ENCODE measurements around the gene TNRC6B.
"Not testable (repeated sequence)": the region's sequence is repeated elsewhere in the genome, so short reads cannot be mapped to it uniquely, and the experiment has no call there.

Gene TNRC6B

GRCh38 chr22:40289991-40290459 lies 112.3 kb downstream of the TNRC6B start:
- peak; percentile 48 for DNase-seq (ENCODE audit: low read depth)

- no peak for DNase-seq (ENCODE audit: low read depth)
Observed at GRCh38 chr22:40290516-40290915, 112.8 kb downstream of the TNRC6B start.

- DNase-seq (ENCODE audit: low read depth), result no peak
Observed at GRCh38 chr22:40294696-40295095, 117.0 kb downstream of the TNRC6B start.

- no peak for DNase-seq (ENCODE audit: low read depth)
Observed at GRCh38 chr22:40300316-40300715, 122.6 kb downstream of the TNRC6B start.

GRCh38 chr22:40300884-40301672 lies 123.4 kb downstream of the TNRC6B start:
- DNase-seq (ENCODE audit: low read depth), result no peak

- DNase-seq (ENCODE audit: low read depth), result no peak
Observed at GRCh38 chr22:40302149-40302548, 124.4 kb downstream of the TNRC6B start.

GRCh38 chr22:40305625-40306024 lies 127.9 kb downstream of the TNRC6B start:
- DNase-seq (ENCODE audit: low read depth), result no peak

- DNase-seq (ENCODE audit: low read depth), result no peak
Observed at GRCh38 chr22:40308999-40309573, 131.4 kb downstream of the TNRC6B start.

GRCh38 chr22:40309631-40310030 lies 131.9 kb downstream of the TNRC6B start:
- DNase-seq (ENCODE audit: low read depth), result no peak

GRCh38 chr22:40310081-40310767 lies 132.5 kb downstream of the TNRC6B start:
- DNase-seq (ENCODE audit: low read depth), result no peak

GRCh38 chr22:40310768-40311120 lies 133.0 kb downstream of the TNRC6B start:
- no peak for DNase-seq (ENCODE audit: low read depth)

- not testable (repeated sequence) for DNase-seq (ENCODE audit: low read depth)
Observed at GRCh38 chr22:40311646-40312045, 133.9 kb downstream of the TNRC6B start.

- no peak for DNase-seq (ENCODE audit: low read depth)
Observed at GRCh38 chr22:40312050-40312449, 134.3 kb downstream of the TNRC6B start.

GRCh38 chr22:40313007-40313406 lies 135.3 kb downstream of the TNRC6B start:
- DNase-seq (ENCODE audit: low read depth), result no peak

GRCh38 chr22:40314041-40314440 lies 136.3 kb downstream of the TNRC6B start:
- no peak for DNase-seq (ENCODE audit: low read depth)

GRCh38 chr22:40320687-40321086 lies 143.0 kb downstream of the TNRC6B start:
- no peak for DNase-seq (ENCODE audit: low read depth)

- no peak for DNase-seq (ENCODE audit: low read depth)
Observed at GRCh38 chr22:40322021-40322420, 144.3 kb downstream of the TNRC6B start.

- DNase-seq (ENCODE audit: low read depth), result no peak
Observed at GRCh38 chr22:40322818-40323447, 145.2 kb downstream of the TNRC6B start.

- no peak for DNase-seq (ENCODE audit: low read depth)
Observed at GRCh38 chr22:40323681-40324171, 146.0 kb downstream of the TNRC6B start.

- DNase-seq (ENCODE audit: low read depth), result peak; percentile 31
Observed at GRCh38 chr22:40324468-40325305, 147.0 kb downstream of the TNRC6B start.

GRCh38 chr22:40325315-40325714 lies 147.6 kb downstream of the TNRC6B start:
- DNase-seq (ENCODE audit: low read depth), result peak; percentile 39

Data from activated T-cell treated with anti-CD3 and anti-CD28 coated beads for 1 hour (primary cell).